ENCODE measurements around the gene CA4. TPM values are rescaled to one million over a fixed set of nuclear protein-coding genes. Genes with fewer than 3 reads are reported as not detected.
"Not testable (repeated sequence)": the region's sequence is repeated elsewhere in the genome, so short reads cannot be mapped to it uniquely, and the experiment has no call there.

Gene CA4
- total RNA-seq (not detected), total RNA-seq (0 to 0.12 reads per million in 2 donors)

GRCh38 chr17:60149691-60150582 is at the start of gene CA4:
Gene CA4, plus strand, starts transcription at chr17:60149973. Its CDS starts 62 bp downstream, at chr17:60150035.
- Mint-ChIP-seq H3K36me3 (ENCODE audit: low read depth) (peaks cover 7% of the 10 kb centered on the region), H3K27ac (no peak within 1 kb of the TSS)

GRCh38 chr17:60100577-60100976 is 49.2 kb upstream of the CA4 start:
- not testable (repeated sequence) for DNase-seq, ATAC-seq

More at GRCh38 chr17:60149691-60150582, at the start of gene CA4:
- ATAC-seq, result no peak
- H3K4me3 Mint-ChIP-seq, result peak within 1 kb of the TSS; percentile 82
- no peaks in the 10 kb centered on the region for H3K9me3 ChIP-seq (ENCODE audit: control insufficient read depth, low read length, poor library complexity, severe bottlenecking)
- no peak for DNase-seq
- peaks cover 80% of the 10 kb centered on the region for H3K27me3 Mint-ChIP-seq
- H3K4me1 Mint-ChIP-seq, result peaks cover 12% of the 10 kb centered on the region

GRCh38 chr17:60102015-60102631 is 47.6 kb upstream of the CA4 start:
- H3K27ac Mint-ChIP-seq; H3K36me3 Mint-ChIP-seq (ENCODE audit: low read depth); H3K4me1 Mint-ChIP-seq; H3K9me3 ChIP-seq (ENCODE audit: control insufficient read depth, low read length, poor library complexity, severe bottlenecking); DNase-seq: not testable (repeated sequence)
- H3K4me3 Mint-ChIP-seq, result peak overlapping the region; percentile 70
- peaks cover 17% of the 10 kb centered on the region for H3K27me3 Mint-ChIP-seq
- peak; percentile 40 for ATAC-seq

More at GRCh38 chr17:60100577-60100976, 49.2 kb upstream of the CA4 start:
- peaks cover 17% of the 10 kb centered on the region for H3K27me3 Mint-ChIP-seq
- H3K9me3 ChIP-seq (ENCODE audit: control insufficient read depth, low read length, poor library complexity, severe bottlenecking); H3K4me1 Mint-ChIP-seq; H3K27ac Mint-ChIP-seq; H3K36me3 Mint-ChIP-seq (ENCODE audit: low read depth); H3K4me3 Mint-ChIP-seq: not testable (repeated sequence)

- Mint-ChIP-seq H3K4me3 (peak overlapping the region; percentile 70), H3K4me1 (peaks cover 8% of the 10 kb centered on the region), H3K36me3 (ENCODE audit: low read depth) (peaks cover 3% of the 10 kb centered on the region), H3K27me3 (peaks cover 23% of the 10 kb centered on the region), H3K27ac (no peak overlapping the region)
- H3K9me3 ChIP-seq (ENCODE audit: control insufficient read depth, low read length, poor library complexity, severe bottlenecking), result no peaks in the 10 kb centered on the region
- DNase-seq (peak in 2 of 3 donors; percentile 15 to 18), ATAC-seq (peak; percentile 82)
Measured at GRCh38 chr17:60102632-60103096, 47.1 kb upstream of the CA4 start.

DNA sequence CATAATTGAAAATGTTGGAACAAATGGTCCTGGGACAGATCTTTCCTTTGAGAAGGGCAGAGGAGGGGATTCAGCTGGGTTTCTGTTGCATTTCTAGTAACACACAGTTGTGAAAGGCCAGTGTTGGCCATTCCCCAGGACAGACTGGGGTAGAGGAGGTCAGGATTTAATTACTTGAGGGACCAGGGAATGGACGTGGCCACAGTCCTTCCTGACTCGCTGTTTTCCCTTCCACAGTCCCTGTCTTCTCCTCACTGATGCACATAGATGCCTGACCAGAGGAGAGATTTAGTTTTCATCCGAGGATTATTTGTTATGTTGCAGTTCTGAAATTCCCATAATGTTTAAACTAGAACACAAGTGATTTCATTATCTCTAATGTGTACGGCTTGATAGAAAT is 45.8 kb upstream of the CA4 start:
- H3K9me3 ChIP-seq (ENCODE audit: control insufficient read depth, low read length, poor library complexity, severe bottlenecking), result no peaks in the 10 kb centered on the region
- ATAC-seq, result no peak
- no peak for DNase-seq
- no peak overlapping the region for H3K27ac Mint-ChIP-seq
- no peak overlapping the region for H3K4me3 Mint-ChIP-seq
- peaks cover 3% of the 10 kb centered on the region for H3K36me3 Mint-ChIP-seq (ENCODE audit: low read depth)
- H3K27me3 Mint-ChIP-seq, result peaks cover 31% of the 10 kb centered on the region
- peaks cover 8% of the 10 kb centered on the region for H3K4me1 Mint-ChIP-seq

- H3K4me1 Mint-ChIP-seq, result peaks cover 8% of the 10 kb centered on the region
- ATAC-seq, result no peak
- H3K9me3 ChIP-seq (ENCODE audit: control insufficient read depth, low read length, poor library complexity, severe bottlenecking), result no peaks in the 10 kb centered on the region
Measured at GRCh38 chr17:60106340-60107059, 43.3 kb upstream of the CA4 start.

GRCh38 chr17:60107526-60108257 is 42.1 kb upstream of the CA4 start:
- H3K9me3 ChIP-seq (ENCODE audit: control insufficient read depth, low read length, poor library complexity, severe bottlenecking), result no peaks in the 10 kb centered on the region
- H3K27ac Mint-ChIP-seq, result no peak overlapping the region
- peaks cover under 1% of the 10 kb centered on the region for H3K4me1 Mint-ChIP-seq
- no peaks in the 10 kb centered on the region for H3K36me3 Mint-ChIP-seq (ENCODE audit: low read depth)
- H3K27me3 Mint-ChIP-seq, result peaks cover 36% of the 10 kb centered on the region
- H3K4me3 Mint-ChIP-seq, result no peak overlapping the region
- no peak for DNase-seq
- no peak for ATAC-seq

More at GRCh38 chr17:60106340-60107059, 43.3 kb upstream of the CA4 start:
- Mint-ChIP-seq H3K27me3 (peaks cover 43% of the 10 kb centered on the region), H3K36me3 (ENCODE audit: low read depth) (peaks cover 3% of the 10 kb centered on the region), H3K4me3 (no peak overlapping the region), H3K27ac (no peak overlapping the region)
- DNase-seq, result no peak

DNA sequence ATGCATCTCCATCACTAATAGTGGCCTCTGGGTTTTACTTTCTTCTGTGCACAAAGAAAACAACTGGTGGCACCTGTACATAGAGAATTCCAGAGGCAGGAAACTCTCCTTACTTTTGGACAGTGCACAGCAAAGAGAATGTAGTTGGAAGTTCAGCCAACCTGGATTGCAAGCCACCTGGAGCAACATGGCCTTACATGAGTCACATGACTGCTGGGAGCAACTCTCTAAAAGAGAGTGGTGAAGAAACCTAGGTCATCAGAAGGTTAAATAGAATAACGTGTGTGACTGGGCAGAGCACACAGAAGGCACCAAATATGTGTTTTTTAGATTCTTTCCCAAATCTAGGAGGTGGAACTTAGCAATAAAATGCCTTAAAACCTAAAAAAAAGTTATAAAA is 41.5 kb upstream of the CA4 start:
- not testable (repeated sequence) for H3K36me3 Mint-ChIP-seq (ENCODE audit: low read depth); H3K27ac Mint-ChIP-seq; ATAC-seq; DNase-seq; H3K4me1 Mint-ChIP-seq; H3K9me3 ChIP-seq (ENCODE audit: control insufficient read depth, low read length, poor library complexity, severe bottlenecking); H3K4me3 Mint-ChIP-seq
- H3K27me3 Mint-ChIP-seq, result peaks cover 36% of the 10 kb centered on the region

DNA sequence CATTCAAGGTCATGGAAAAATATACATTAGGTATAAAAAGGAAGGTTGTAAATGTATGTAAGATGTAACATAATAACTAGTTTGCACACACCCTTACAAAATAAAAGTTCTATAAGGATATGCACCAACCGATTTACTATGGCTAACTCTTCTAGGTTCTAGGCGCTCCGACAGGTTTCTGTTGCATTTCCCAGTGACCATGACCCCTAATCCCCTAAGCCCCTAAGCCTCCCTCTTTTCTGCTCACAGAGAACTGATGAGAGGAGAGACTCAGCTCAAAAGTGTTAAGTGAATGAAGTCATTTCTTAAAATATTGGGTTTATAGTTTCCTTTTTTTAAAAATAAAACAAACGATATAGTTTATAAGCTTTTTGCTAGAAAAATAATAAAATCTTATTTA is 41.1 kb upstream of the CA4 start:
- Mint-ChIP-seq H3K27me3 (peaks cover 36% of the 10 kb centered on the region), H3K36me3 (ENCODE audit: low read depth) (no peaks in the 10 kb centered on the region), H3K27ac (no peak overlapping the region), H3K4me1 (no peaks in the 10 kb centered on the region), H3K4me3 (no peak overlapping the region)
- no peak for ATAC-seq
- no peaks in the 10 kb centered on the region for H3K9me3 ChIP-seq (ENCODE audit: control insufficient read depth, low read length, poor library complexity, severe bottlenecking)
- no peak for DNase-seq

- H3K4me3 Mint-ChIP-seq, result no peak overlapping the region
- no peaks in the 10 kb centered on the region for H3K4me1 Mint-ChIP-seq
- ATAC-seq, result no peak
- DNase-seq, result no peak
- H3K27ac Mint-ChIP-seq, result no peak overlapping the region
- H3K9me3 ChIP-seq (ENCODE audit: control insufficient read depth, low read length, poor library complexity, severe bottlenecking), result no peaks in the 10 kb centered on the region
- H3K27me3 Mint-ChIP-seq, result peaks cover 36% of the 10 kb centered on the region
- H3K36me3 Mint-ChIP-seq (ENCODE audit: low read depth), result no peaks in the 10 kb centered on the region
Measured at GRCh38 chr17:60109161-60109560, 40.6 kb upstream of the CA4 start.

- Mint-ChIP-seq H3K4me1 (no peaks in the 10 kb centered on the region), H3K27ac (no peak overlapping the region), H3K27me3 (peaks cover 36% of the 10 kb centered on the region), H3K36me3 (ENCODE audit: low read depth) (no peaks in the 10 kb centered on the region), H3K4me3 (peak overlapping the region; percentile 7)
- H3K9me3 ChIP-seq (ENCODE audit: control insufficient read depth, low read length, poor library complexity, severe bottlenecking), result no peaks in the 10 kb centered on the region
- DNase-seq, result no peak
- ATAC-seq, result no peak
Measured at GRCh38 chr17:60110586-60110985, 39.2 kb upstream of the CA4 start.

- not testable (repeated sequence) for H3K4me1 Mint-ChIP-seq; H3K9me3 ChIP-seq (ENCODE audit: control insufficient read depth, low read length, poor library complexity, severe bottlenecking); H3K36me3 Mint-ChIP-seq (ENCODE audit: low read depth); DNase-seq; H3K27ac Mint-ChIP-seq; H3K4me3 Mint-ChIP-seq
- H3K27me3 Mint-ChIP-seq, result peaks cover 30% of the 10 kb centered on the region
- peak; percentile 55 for ATAC-seq
Measured at GRCh38 chr17:60111661-60112060, 38.1 kb upstream of the CA4 start.

Measured in T-helper 17 cell (primary cell).